CD14-positive monocyte (primary cell): ENCODE measurements around the gene PAXIP1. TPM values are rescaled to one million over a fixed set of nuclear protein-coding genes. Genes with fewer than 3 reads are reported as not detected.

Experiments
- DNase-seq, 3 donors: peaks; one replicate each; pipeline ENCODE4 v3.0.0-alpha.2; 2011 to 2022
- H2AFZ ChIP-seq: 2 replicates; pipeline ENCODE4 v1.6.0; 2012; ENCODE audit warnings: mild to moderate bottlenecking, low read depth, low read length, inconsistent platforms; ENCODE audit not compliant: insufficient read depth, poor library complexity, severe bottlenecking
- H3K27ac ChIP-seq, 2 donors: 1 replicate in 1 of 2; 2 replicates in 1 of 2; pipeline ENCODE4 v1.5.1; 2012 to 2013; ENCODE audit warnings: low read length in 2 of 2, control low read depth in 1 of 2, inconsistent platforms in 1 of 2, low read depth in 1 of 2, mild to moderate bottlenecking in 1 of 2
- H3K27me3 ChIP-seq, 2 donors: one replicate each; pipeline versions ENCODE4 v1.6.0 to v1.6.1; 2011 to 2013; ENCODE audit warnings: low read length in 2 of 2; ENCODE audit not compliant: control insufficient read depth in 2 of 2, insufficient read depth in 2 of 2
- H3K36me3 ChIP-seq, 2 donors: replicated peaks in 1 of 2; 1 replicate in 1 of 2; 2 replicates in 1 of 2; pipeline versions ENCODE4 v1.5.1 to v1.6.1; 2012 to 2013; ENCODE audit warnings: low read length in 2 of 2, control low read depth in 1 of 2, inconsistent platforms in 1 of 2, mild to moderate bottlenecking in 1 of 2; ENCODE audit not compliant: insufficient read depth in 2 of 2, control insufficient read depth in 1 of 2
- H3K4me1 ChIP-seq, 2 donors: 1 replicate in 1 of 2; 2 replicates in 1 of 2; pipeline versions ENCODE4 v1.5.1 to v1.6.1; 2012 to 2013; ENCODE audit warnings: low read length in 2 of 2, control low read depth in 1 of 2, inconsistent platforms in 1 of 2, mild to moderate bottlenecking in 1 of 2, moderate library complexity in 1 of 2; ENCODE audit not compliant: insufficient read depth in 2 of 2, control insufficient read depth in 1 of 2
- H3K4me2 ChIP-seq: replicated peaks from 2 replicates; pipeline ENCODE3; 2012; ENCODE audit warnings: low read length, moderate library complexity, mild to moderate bottlenecking; ENCODE audit not compliant: poor library complexity, severe bottlenecking; ENCODE audit errors: extremely low read depth
- H3K4me3 ChIP-seq, 3 experiments: fragments of 200-600 bp in 1 of 3; sonication (generic) in 1 of 3; replicated peaks in 1 of 3; 1 replicate in 2 of 3; 2 replicates in 1 of 3; pipeline ENCODE4 v1.5.1; 2011 to 2013; ENCODE audit warnings: low read length in 3 of 3, mild to moderate bottlenecking in 3 of 3, control low read depth in 2 of 3, low read depth in 2 of 3, inconsistent platforms in 1 of 3, moderate library complexity in 1 of 3
- H3K79me2 ChIP-seq: 2 replicates; pipeline ENCODE4 v1.6.0; 2012; ENCODE audit warnings: mild to moderate bottlenecking, control low read depth, inconsistent platforms, low read length, moderate library complexity; ENCODE audit not compliant: insufficient read depth
- H3K9ac ChIP-seq: 2 replicates; pipeline ENCODE4 v1.6.0; 2017; ENCODE audit warnings: low read length, mild to moderate bottlenecking; ENCODE audit not compliant: insufficient read depth, poor library complexity, severe bottlenecking
- H3K9me3 ChIP-seq, 2 donors: replicated peaks in 1 of 2; 1 replicate in 1 of 2; 2 replicates in 1 of 2; pipeline versions ENCODE4 v1.5.1 to v1.6.1; 2012 to 2013; ENCODE audit warnings: low read length in 2 of 2, control low read depth in 1 of 2; ENCODE audit not compliant: control insufficient read depth in 1 of 2, insufficient read depth in 1 of 2
- H4K20me1 ChIP-seq: 2 replicates; pipeline ENCODE4 v1.6.0; 2012; ENCODE audit warnings: mild to moderate bottlenecking, low read length, control low read depth, moderate library complexity; ENCODE audit not compliant: insufficient read depth
- H3K27ac Mint-ChIP-seq, 7 donors: one replicate each; pipeline ENCODE4 v1.8.0; 2020; ENCODE audit warnings: mild to moderate bottlenecking in 7 of 7, mixed read lengths in 7 of 7, moderate library complexity in 6 of 7, inconsistent platforms in 2 of 7
- H3K27me3 Mint-ChIP-seq, 3 donors: one replicate each; pipeline ENCODE4 v1.8.0; 2021 to 2022; ENCODE audit warnings: low read depth in 3 of 3, mild to moderate bottlenecking in 3 of 3, mixed read lengths in 3 of 3, moderate library complexity in 3 of 3, inconsistent platforms in 1 of 3
- H3K36me3 Mint-ChIP-seq, 2 donors: one replicate each; pipeline ENCODE4 v1.8.0; 2020; ENCODE audit warnings: mixed read lengths in 2 of 2, inconsistent platforms in 1 of 2, mild to moderate bottlenecking in 1 of 2
- H3K4me1 Mint-ChIP-seq: one replicate; pipeline ENCODE4 v1.8.0; 2020; ENCODE audit warnings: mild to moderate bottlenecking, mixed read lengths
- H3K4me3 Mint-ChIP-seq, 2 donors: one replicate each; pipeline ENCODE4 v1.8.0; 2020; ENCODE audit warnings: mild to moderate bottlenecking in 2 of 2, mixed read lengths in 2 of 2, moderate library complexity in 1 of 2
- H3K9me3 Mint-ChIP-seq, 7 donors: one replicate each; pipeline ENCODE4 v1.8.0; 2020 to 2022; ENCODE audit warnings: mixed read lengths in 7 of 7, mild to moderate bottlenecking in 6 of 7, moderate library complexity in 6 of 7, inconsistent platforms in 2 of 7
- CTCF ChIP-seq: fragments of 200-600 bp; IDR thresholded peaks from one replicate; pipeline ENCODE4 v1.8.0; 2022; ENCODE audit warnings: antibody characterized with exemption, mild to moderate bottlenecking
- WGBS: methylation state at CpG from one replicate; pipeline ENCODE4 v1.1.5; 2013; ENCODE audit warnings: missing lambda C conversion rate; ENCODE audit not compliant: insufficient coverage; 5-methylcytosine and 5-hydroxymethylcytosine counted together
- intact Hi-C, 2 donors: fragments of 100-400 bp; cut with micrococcal nuclease; formaldehyde crosslinking; loops; one replicate each; pipeline versions ENCODE4 v1.15.0 to v1.15.1; 2023
- polyA plus RNA-seq, 3 donors: library from polyadenylated mRNA; depleted of rRNA in 1 of 3; unstranded in 2 of 3; stranded (reverse) in 1 of 3; fragments of 300-500 nt in 2 of 3; fragments of >200 nt in 1 of 3; fragmentation: Illumina TruSeq in 2 of 3; gene quantifications; 1 replicate in 2 of 3; 2 replicates in 1 of 3; pipeline ENCODE4 v1.2.3, GENCODE V29; 2012 to 2021

PAXIP1 gene
- polyA plus RNA-seq, 3 donors = 0.44 to 8.4 (median 0.58) TPM

DNA sequence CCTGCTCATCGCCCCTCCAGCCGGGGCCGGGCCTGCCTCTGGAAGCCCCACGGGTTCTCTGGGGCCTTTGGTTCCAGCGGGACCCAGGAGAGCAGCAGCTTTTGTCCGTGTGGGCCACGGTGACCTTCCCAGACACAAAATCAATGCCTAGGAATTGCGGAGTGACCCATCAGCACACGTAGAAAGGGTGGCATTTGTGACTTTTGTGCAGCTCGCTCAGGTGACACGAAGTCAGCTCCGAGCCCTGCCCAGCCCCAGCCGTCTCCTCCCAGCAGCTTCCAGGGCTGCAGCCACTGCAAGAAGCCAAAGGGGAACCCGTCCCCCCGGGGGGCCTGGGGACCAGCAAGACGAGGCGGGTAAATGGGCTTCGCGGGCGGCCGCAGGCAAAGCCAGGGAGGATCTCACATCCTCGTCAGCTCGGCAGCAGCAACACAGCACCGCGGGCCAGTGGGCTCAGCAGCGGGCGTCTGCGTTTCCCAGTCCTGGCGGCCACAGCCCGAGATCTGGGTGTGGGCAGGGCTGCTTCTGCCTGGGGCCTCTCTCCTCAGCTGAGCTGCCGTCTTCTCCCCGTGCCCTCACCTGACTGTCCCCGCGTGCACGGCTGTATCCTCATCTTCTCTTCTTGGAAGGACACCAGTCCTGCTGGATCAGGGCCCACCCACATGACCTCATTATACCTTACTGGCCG, 88.5 kb downstream of the PAXIP1 start:
- H3K4me1 ChIP-seq = peaks cover 5 to 10% of the 10 kb centered on the region in 2 donors
- H4K20me1 ChIP-seq = no peaks in the 10 kb centered on the region
- peaks cover 0 to 9% of the 10 kb centered on the region in 2 donors for H3K9me3 ChIP-seq
- peaks cover 4 to 26% of the 10 kb centered on the region in 2 donors for H3K27me3 ChIP-seq
- H3K36me3 Mint-ChIP-seq = peaks cover 0 to 3% of the 10 kb centered on the region in 2 donors
- no peak overlapping the region for H3K27ac ChIP-seq
- H3K4me2 ChIP-seq = peak overlapping the region; percentile 62
- peaks cover 4% of the 10 kb centered on the region for H3K4me1 Mint-ChIP-seq
- no peak for TF ChIP-seq CTCF
- H3K4me3 ChIP-seq = peak overlapping the region in 1 of 3 experiments; percentile 57
- peak overlapping the region; percentile 19 for H3K9ac ChIP-seq
- 39% methylated on average over 36 of the region's 36 CpGs for WGBS
- peak overlapping the region in 1 of 2 donors; percentile 59 for H3K4me3 Mint-ChIP-seq
- no peak for DNase-seq
- H3K36me3 ChIP-seq = no peaks in the 10 kb centered on the region
- H3K27ac Mint-ChIP-seq = no peak overlapping the region
- intact Hi-C loops = no loop called here
- no peaks in the 10 kb centered on the region for H3K79me2 ChIP-seq
- peaks cover 8 to 19% (median 14%) of the 10 kb centered on the region in 7 donors for H3K9me3 Mint-ChIP-seq
- H2AFZ ChIP-seq = peak overlapping the region; percentile 84
- H3K27me3 Mint-ChIP-seq = peaks cover 22 to 32% (median 23%) of the 10 kb centered on the region in 3 donors

GRCh38 chr7:154913638-154914307, 89.2 kb downstream of the PAXIP1 start:
- Mint-ChIP-seq H3K9me3 (peaks cover 8 to 22% (median 17%) of the 10 kb centered on the region in 7 donors), H3K4me3 (peak overlapping the region; percentile 74 to 91)

More at GRCh38 chr7:154913638-154914307, 89.2 kb downstream of the PAXIP1 start:
- Histone ChIP-seq H3K9me3 (peaks cover 0 to 10% of the 10 kb centered on the region in 2 donors), H3K27me3 (peaks cover 4 to 26% of the 10 kb centered on the region in 2 donors), H3K4me2 (peak overlapping the region; percentile 62), H2AFZ (peak overlapping the region; percentile 84), H3K36me3 (no peaks in the 10 kb centered on the region), H4K20me1 (no peaks in the 10 kb centered on the region), H3K4me1 (peaks cover 5 to 10% of the 10 kb centered on the region in 2 donors), H3K9ac (peak overlapping the region; percentile 19), H3K4me3 (peak overlapping the region in 1 of 3 experiments; percentile 57), H3K79me2 (no peaks in the 10 kb centered on the region), H3K27ac (no peak overlapping the region)
- peaks cover 22 to 30% (median 23%) of the 10 kb centered on the region in 3 donors for H3K27me3 Mint-ChIP-seq
- H3K4me1 Mint-ChIP-seq = peaks cover 4% of the 10 kb centered on the region
- peak; percentile 92 for TF ChIP-seq CTCF
- peaks cover 0 to 3% of the 10 kb centered on the region in 2 donors for H3K36me3 Mint-ChIP-seq
- intact Hi-C loops = no loop called here
- H3K27ac Mint-ChIP-seq = peak overlapping the region in 1 of 7 donors; percentile 15
- DNase-seq = peak; percentile 59 to 71 (median 67)
- WGBS = 10% methylated on average over 43 of the region's 43 CpGs
